ENCODE results near the gene GPATCH4. TPM values are rescaled to one million over a fixed set of nuclear protein-coding genes. Genes with fewer than 3 reads are reported as not detected.

GPATCH4 gene
- total and polyA plus RNA-seq, 11 donors = 8.8 to 67.5 (median 15.5) TPM

DNA sequence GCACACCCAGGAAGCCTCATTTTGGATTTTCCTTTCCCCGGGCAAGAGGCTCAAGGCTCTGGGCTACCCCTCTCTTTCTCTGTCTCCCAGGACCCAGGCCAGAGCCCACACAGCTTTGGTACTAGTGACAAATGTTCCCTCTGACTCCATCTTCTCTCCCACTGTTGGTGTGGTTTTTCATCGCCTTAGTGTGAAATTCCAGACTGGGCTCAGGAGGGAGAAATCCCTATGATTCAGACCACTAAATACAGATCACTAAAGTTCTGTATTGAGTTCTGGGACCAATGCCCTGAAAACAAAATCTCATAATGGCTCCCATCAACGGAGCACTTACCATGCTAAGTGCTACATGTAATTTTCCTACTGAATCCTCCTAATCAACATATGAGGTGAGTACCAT is 55.0 kb downstream of the GPATCH4 start:
- H3K4me3 ChIP-seq = no peak overlapping the region
- no peaks in the 10 kb centered on the region for H3K27me3 ChIP-seq
- intact Hi-C loops (cut with DNase I) = loop anchor here in 1 of 10 donors (10.0 kb wide), 1 partner anchor 161 kb away; no protein-coding TSS in a partner anchor
- TF ChIP-seq, protein P1, sequence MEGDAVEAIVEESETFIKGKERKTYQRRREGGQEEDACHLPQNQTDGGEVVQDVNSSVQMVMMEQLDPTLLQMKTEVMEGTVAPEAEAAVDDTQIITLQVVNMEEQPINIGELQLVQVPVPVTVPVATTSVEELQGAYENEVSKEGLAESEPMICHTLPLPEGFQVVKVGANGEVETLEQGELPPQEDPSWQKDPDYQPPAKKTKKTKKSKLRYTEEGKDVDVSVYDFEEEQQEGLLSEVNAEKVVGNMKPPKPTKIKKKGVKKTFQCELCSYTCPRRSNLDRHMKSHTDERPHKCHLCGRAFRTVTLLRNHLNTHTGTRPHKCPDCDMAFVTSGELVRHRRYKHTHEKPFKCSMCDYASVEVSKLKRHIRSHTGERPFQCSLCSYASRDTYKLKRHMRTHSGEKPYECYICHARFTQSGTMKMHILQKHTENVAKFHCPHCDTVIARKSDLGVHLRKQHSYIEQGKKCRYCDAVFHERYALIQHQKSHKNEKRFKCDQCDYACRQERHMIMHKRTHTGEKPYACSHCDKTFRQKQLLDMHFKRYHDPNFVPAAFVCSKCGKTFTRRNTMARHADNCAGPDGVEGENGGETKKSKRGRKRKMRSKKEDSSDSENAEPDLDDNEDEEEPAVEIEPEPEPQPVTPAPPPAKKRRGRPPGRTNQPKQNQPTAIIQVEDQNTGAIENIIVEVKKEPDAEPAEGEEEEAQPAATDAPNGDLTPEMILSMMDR (IDR thresholded peaks at IDR 0.05) = no peak
- TF ChIP-seq POLR2A (IDR thresholded peaks at IDR 0.05) = no peak
- 73 to 98% (median 98%) methylated on average over 3 of the region's 3 CpGs for WGBS, 4 donors
- H3K4me1 ChIP-seq = peaks cover 0 to 13% (median 0%) of the 10 kb centered on the region in 12 donors
- ATAC-seq (no peak), DNase-seq (no peak)
- peaks cover 0 to 10% (median 0%) of the 10 kb centered on the region in 9 donors for H3K36me3 ChIP-seq
- no peak overlapping the region for H3K27ac ChIP-seq
- H3K9me3 ChIP-seq = no peaks in the 10 kb centered on the region

GRCh38 chr1:156544592-156545102 is 56.6 kb downstream of the GPATCH4 start:
- Histone ChIP-seq H3K4me3 (no peak overlapping the region), H3K27ac (no peak overlapping the region), H3K27me3 (no peaks in the 10 kb centered on the region), H3K4me1 (peaks cover 0 to 7% (median 0%) of the 10 kb centered on the region in 12 donors), H3K36me3 (peaks cover 0 to 10% (median 0%) of the 10 kb centered on the region in 9 donors), H3K9me3 (no peaks in the 10 kb centered on the region)
- intact Hi-C loops (cut with DNase I) = loop anchor here in 1 of 10 donors (10.0 kb wide), 1 partner anchor 160 kb away; no protein-coding TSS in a partner anchor
- no peak for ATAC-seq
- DNase-seq = no peak
- no peak for TF ChIP-seq POLR2A (IDR thresholded peaks at IDR 0.05)
- TF ChIP-seq, protein P1 (IDR thresholded peaks at IDR 0.05) = no peak
- 97 to 100% (median 99%) methylated on average over 3 of the region's 3 CpGs for WGBS, 4 donors

Other genes starting within 250 kb of the GPATCH4 start
- gene RHBG, start 232.3 kb downstream of the GPATCH4 start, total RNA-seq = under 1 TPM in 1 of 9 donors, not detected in 8; 0.29 TPM
- not detected for gene RHBG, start 232.3 kb downstream of the GPATCH4 start, polyA plus RNA-seq
- gene MEF2D, start 100.7 kb downstream of the GPATCH4 start, total RNA-seq = 100 to 1,000 TPM in 3 of 9 donors, 10 to 100 TPM in 6; 75.0 to 203 (median 93.2) TPM
- 10 to 100 TPM; 40.5 to 68.8 TPM for gene MEF2D, start 100.7 kb downstream of the GPATCH4 start, polyA plus RNA-seq
- 1 to 10 TPM in 2 of 9 donors, under 1 TPM in 7; 0.09 to 5.1 (median 0.27) TPM for gene IQGAP3, start 28.9 kb downstream of the GPATCH4 start, total RNA-seq
- gene IQGAP3, start 28.9 kb downstream of the GPATCH4 start, polyA plus RNA-seq = under 1 TPM; 0.11 to 0.25 TPM
- under 1 TPM in 1 of 9 donors, not detected in 8; 0.19 TPM for gene TTC24, start 21.8 kb downstream of the GPATCH4 start, total RNA-seq
- not detected for gene TTC24, start 21.8 kb downstream of the GPATCH4 start, polyA plus RNA-seq
- 100 to 1,000 TPM in 5 of 9 donors, 10 to 100 TPM in 4; 87.4 to 141 (median 111) TPM for gene NAXE, start 9.7 kb downstream of the GPATCH4 start, total RNA-seq
- gene NAXE, start 9.7 kb downstream of the GPATCH4 start, polyA plus RNA-seq = 100 to 1,000 TPM in 1 of 2 donors, 10 to 100 TPM in 1; 75.8 to 101 TPM
- 1 to 10 TPM in 4 of 9 donors, under 1 TPM in 5; 0.52 to 2.4 (median 0.95) TPM for gene HAPLN2, start 17.9 kb upstream of the GPATCH4 start, total RNA-seq
- gene HAPLN2, start 17.9 kb upstream of the GPATCH4 start, polyA plus RNA-seq = 1 to 10 TPM; 1.2 to 3.0 TPM
- gene BCAN, start 40.6 kb upstream of the GPATCH4 start, total RNA-seq = under 1 TPM in 4 of 9 donors, not detected in 5; 0.09 to 0.27 (median 0.15) TPM
- under 1 TPM; 0.10 to 0.15 TPM for gene BCAN, start 40.6 kb upstream of the GPATCH4 start, polyA plus RNA-seq
- 100 to 1,000 TPM in 7 of 9 donors, 10 to 100 TPM in 2; 75.3 to 499 (median 158) TPM for gene NES, start 75.9 kb upstream of the GPATCH4 start, total RNA-seq
- gene NES, start 75.9 kb upstream of the GPATCH4 start, polyA plus RNA-seq = 100 to 1,000 TPM in 1 of 2 donors, 10 to 100 TPM in 1; 59.7 to 160 TPM
- gene CRABP2, start 104.1 kb upstream of the GPATCH4 start, total RNA-seq = 10 to 100 TPM in 1 of 9 donors, 1 to 10 TPM in 4, under 1 TPM in 1, not detected in 3; 0.80 to 11.4 (median 1.7) TPM
- gene CRABP2, start 104.1 kb upstream of the GPATCH4 start, polyA plus RNA-seq = 1 to 10 TPM in 1 of 2 donors, under 1 TPM in 1; 0.46 to 1.5 TPM
- 10 to 100 TPM in 8 of 9 donors, 1 to 10 TPM in 1; 8.9 to 18.9 (median 15.0) TPM for gene METTL25B, start 127.0 kb upstream of the GPATCH4 start, total RNA-seq
- gene METTL25B, start 127.0 kb upstream of the GPATCH4 start, polyA plus RNA-seq = 10 to 100 TPM; 15.6 to 24.3 TPM
- gene ISG20L2, start 127.3 kb upstream of the GPATCH4 start, total RNA-seq = 10 to 100 TPM in 8 of 9 donors, 1 to 10 TPM in 1; 8.4 to 17.9 (median 12.8) TPM
- gene ISG20L2, start 127.3 kb upstream of the GPATCH4 start, polyA plus RNA-seq = 10 to 100 TPM in 1 of 2 donors, 1 to 10 TPM in 1; 5.1 to 17.6 TPM
- gene MRPL24, start 139.6 kb upstream of the GPATCH4 start, total RNA-seq = 100 to 1,000 TPM in 1 of 9 donors, 10 to 100 TPM in 8; 74.8 to 117 (median 79.6) TPM
- gene MRPL24, start 139.6 kb upstream of the GPATCH4 start, polyA plus RNA-seq = 100 to 1,000 TPM; 135 to 230 TPM
- gene HDGF, start 150.2 kb upstream of the GPATCH4 start, total RNA-seq = 100 to 1,000 TPM; 137 to 224 (median 147) TPM
- 100 to 1,000 TPM in 1 of 2 donors, 10 to 100 TPM in 1; 87.7 to 240 TPM for gene HDGF, start 150.2 kb upstream of the GPATCH4 start, polyA plus RNA-seq
- gene PRCC, start 166.1 kb upstream of the GPATCH4 start, total RNA-seq = 10 to 100 TPM; 34.6 to 55.5 (median 39.0) TPM
- 10 to 100 TPM; 39.0 to 49.9 TPM for gene PRCC, start 166.1 kb upstream of the GPATCH4 start, polyA plus RNA-seq
- gene SH2D2A, start 215.4 kb upstream of the GPATCH4 start, total RNA-seq = 1 to 10 TPM in 6 of 9 donors, under 1 TPM in 3; 0.52 to 8.2 (median 1.9) TPM
- gene SH2D2A, start 215.4 kb upstream of the GPATCH4 start, polyA plus RNA-seq = 1 to 10 TPM in 1 of 2 donors, under 1 TPM in 1; 0.95 to 1.1 TPM

Measured in heart left ventricle (tissue), 16 donors.